Stimulated activated naive CD8-positive, alpha-beta T cell treated with anti-CD3 and anti-CD28 coated beads, Interleukin-15, Interleukin-2, amounts not matched to agents 100 ng/mL and 50 ng/mL, for 24 hours (primary cell): ENCODE data around the gene TUBB2A.
"Not testable (repeated sequence)": the region's sequence is repeated elsewhere in the genome, so short reads cannot be mapped to it uniquely, and the experiment has no call there.

Experiments
- H3K27ac Mint-ChIP-seq: one replicate; pipeline ENCODE4 v1.8.0; 2021; ENCODE audit warnings: mild to moderate bottlenecking, mixed read lengths
- H3K27me3 Mint-ChIP-seq: one replicate; pipeline ENCODE4 v1.8.0; 2021; ENCODE audit warnings: mixed read lengths
- H3K36me3 Mint-ChIP-seq: one replicate; pipeline ENCODE4 v1.8.0; 2021; ENCODE audit warnings: low read depth, mixed read lengths
- H3K4me1 Mint-ChIP-seq: one replicate; pipeline ENCODE4 v1.8.0; 2021; ENCODE audit warnings: low read depth, mixed read lengths
- H3K4me3 Mint-ChIP-seq: one replicate; pipeline ENCODE4 v1.8.0; 2021; ENCODE audit warnings: mild to moderate bottlenecking, mixed read lengths
- H3K9me3 Mint-ChIP-seq: one replicate; pipeline ENCODE4 v1.8.0; 2021; ENCODE audit warnings: mixed read lengths

Gene TUBB2A

DNA sequence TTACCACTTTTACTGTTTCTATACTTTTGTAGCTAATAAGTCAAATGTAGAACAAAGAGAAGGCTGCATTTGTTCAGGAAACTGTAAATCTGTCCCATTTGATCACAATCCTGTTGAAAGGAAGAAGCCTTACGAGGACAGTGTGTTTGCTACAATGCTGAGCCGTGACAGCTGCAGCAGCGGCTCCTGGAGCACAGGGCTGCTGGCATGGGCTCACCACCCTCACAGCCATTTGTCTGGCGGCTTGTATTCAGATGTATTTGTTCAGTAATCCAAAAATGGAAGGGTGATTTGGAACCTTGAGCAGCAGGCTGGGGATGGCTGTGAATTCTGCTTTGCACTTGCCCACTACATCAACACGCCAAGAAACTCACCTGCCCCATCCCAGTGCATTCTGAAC, 5.7 kb downstream of the TUBB2A start:
- Mint-ChIP-seq H3K4me1 (peaks cover under 1% of the 10 kb centered on the region), H3K27me3 (peaks cover 10% of the 10 kb centered on the region), H3K4me3 (no peak overlapping the region), H3K36me3 (peaks cover 9% of the 10 kb centered on the region), H3K9me3 (no peaks in the 10 kb centered on the region), H3K27ac (no peak overlapping the region)

DNA sequence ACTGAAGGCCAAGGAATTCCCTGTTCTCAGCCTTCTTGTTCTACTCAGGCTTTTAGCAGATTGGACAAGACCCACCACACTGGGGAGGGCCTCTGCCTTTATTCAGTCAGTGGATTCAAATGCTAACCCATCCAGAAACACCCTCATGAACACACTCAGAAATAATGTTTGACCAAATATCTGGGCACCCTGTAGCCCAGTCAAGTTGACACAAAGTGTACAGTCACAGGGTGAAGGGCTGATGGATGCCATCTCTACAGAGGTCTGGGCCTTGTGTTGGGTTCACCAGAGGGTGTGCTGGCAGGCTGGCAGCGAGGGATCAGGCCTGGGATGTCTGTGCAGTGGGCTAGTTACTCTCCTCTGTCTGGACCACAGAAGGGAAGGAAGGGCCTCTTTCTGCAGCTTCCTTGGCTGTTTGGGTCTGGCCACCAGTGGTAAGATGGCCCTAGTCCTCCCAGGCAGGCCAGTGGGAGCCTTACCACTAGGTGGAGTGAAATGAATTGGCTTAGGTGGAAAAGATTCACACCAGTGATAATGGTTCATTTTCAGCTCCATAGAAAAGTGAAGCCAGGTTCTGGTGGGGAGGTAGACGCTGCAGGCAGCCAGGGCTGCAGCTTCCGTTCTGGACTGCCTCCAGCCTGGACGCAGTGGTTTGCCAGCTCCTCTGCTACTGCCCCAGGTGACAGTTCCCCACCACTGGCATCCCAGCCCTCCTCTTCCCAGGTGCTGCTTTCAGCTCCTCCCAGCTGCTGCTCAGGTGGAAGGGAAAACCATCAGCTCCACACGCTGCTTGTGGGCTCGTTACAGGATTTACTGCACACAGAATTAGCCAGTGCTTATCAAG, 9.2 kb downstream of the TUBB2A start:
- H3K4me1 Mint-ChIP-seq: no peaks in the 10 kb centered on the region
- H3K27ac Mint-ChIP-seq: no peak overlapping the region
- H3K27me3 Mint-ChIP-seq: no peaks in the 10 kb centered on the region
- H3K9me3 Mint-ChIP-seq: no peaks in the 10 kb centered on the region
- H3K36me3 Mint-ChIP-seq: peaks cover 3% of the 10 kb centered on the region
- H3K4me3 Mint-ChIP-seq: no peak overlapping the region

DNA sequence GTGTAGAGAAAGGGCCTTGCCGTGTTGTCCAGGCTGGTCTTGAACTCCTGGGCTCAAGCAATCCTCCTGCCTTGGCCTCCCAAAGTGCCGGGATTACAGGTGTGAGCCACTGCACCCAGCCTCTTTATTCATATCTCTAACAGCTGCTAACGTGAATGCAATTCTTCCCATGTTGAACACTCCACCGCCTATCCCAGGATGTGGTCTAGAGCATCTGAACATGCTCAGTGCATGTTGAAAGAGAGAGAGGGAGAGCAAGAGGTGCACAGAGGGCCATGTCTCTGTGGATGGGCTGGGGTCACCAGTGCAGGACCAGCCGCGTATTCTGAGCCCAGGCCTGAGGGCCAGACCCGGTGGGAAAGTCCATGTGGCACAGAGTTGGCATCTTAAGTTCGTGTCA, 12.8 kb downstream of the TUBB2A start:
- Mint-ChIP-seq H3K4me1 (no peaks in the 10 kb centered on the region), H3K9me3 (no peaks in the 10 kb centered on the region), H3K36me3 (peaks cover 8% of the 10 kb centered on the region), H3K27me3 (no peaks in the 10 kb centered on the region), H3K27ac (no peak overlapping the region), H3K4me3 (no peak overlapping the region)

DNA sequence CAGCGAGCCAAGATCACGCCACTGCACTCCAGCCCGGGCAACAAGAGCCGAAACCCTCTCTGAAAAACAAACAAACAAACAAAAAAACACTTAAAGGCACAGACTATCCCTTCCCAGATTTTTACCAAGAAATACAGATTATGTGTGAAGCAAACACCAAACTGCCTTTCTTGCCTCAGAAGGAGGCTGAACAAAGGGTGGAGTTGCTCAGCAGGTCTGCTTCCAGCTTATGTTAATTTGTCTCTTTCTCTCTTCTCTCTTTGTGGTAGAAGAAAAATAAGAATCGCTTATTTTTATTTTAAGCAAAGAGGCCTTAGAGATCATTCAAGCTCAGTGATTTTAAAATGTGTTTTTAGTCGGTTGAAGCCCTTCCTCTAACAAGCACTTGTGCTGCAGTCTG, 14.2 kb downstream of the TUBB2A start:
- Mint-ChIP-seq H3K4me3 (no peak overlapping the region), H3K27me3 (no peaks in the 10 kb centered on the region), H3K4me1 (peaks cover 13% of the 10 kb centered on the region), H3K9me3 (no peaks in the 10 kb centered on the region), H3K36me3 (peaks cover 15% of the 10 kb centered on the region), H3K27ac (no peak overlapping the region)

DNA sequence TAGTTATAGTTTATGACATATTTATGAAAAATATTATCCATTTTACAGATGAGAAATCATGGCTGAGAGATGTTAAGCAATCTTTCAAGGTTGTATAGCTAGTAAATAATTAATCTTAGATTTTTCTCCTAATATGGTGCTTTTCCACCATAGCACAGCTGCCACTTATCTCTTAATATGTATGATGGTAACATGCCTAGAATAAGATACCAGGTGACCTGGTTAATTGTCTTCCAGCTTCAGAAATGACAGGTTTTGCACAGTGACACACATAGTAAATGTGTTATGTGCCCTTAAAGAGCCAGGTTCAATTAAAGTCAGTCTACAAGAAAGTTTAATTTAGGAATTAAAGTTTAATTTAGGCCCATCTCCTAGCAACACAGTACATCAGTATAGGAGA, 14.8 kb downstream of the TUBB2A start:
- Mint-ChIP-seq H3K4me3 (no peak overlapping the region), H3K27ac (no peak overlapping the region), H3K4me1 (peaks cover 13% of the 10 kb centered on the region), H3K36me3 (peaks cover 20% of the 10 kb centered on the region), H3K27me3 (no peaks in the 10 kb centered on the region), H3K9me3 (no peaks in the 10 kb centered on the region)

DNA sequence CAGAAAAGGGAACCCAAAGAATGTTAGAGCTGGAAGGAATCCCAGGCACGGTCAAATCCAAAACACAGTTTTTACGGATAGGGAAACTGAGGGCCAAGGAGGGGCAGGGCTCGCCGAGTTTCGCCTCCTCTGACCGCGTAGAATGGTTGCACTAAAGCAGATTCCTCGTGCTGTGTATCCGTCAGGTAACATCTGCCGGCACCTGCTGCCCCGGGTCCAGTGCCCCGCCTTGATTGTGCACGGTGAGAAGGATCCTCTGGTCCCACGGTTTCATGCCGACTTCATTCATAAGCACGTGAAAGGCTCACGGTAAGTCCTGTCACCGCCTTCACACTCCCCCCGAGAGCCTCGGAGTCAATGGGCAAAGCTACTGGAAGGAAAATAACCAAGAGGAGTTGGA, 17.1 kb downstream of the TUBB2A start:
- Mint-ChIP-seq H3K9me3 (no peaks in the 10 kb centered on the region), H3K27me3 (no peaks in the 10 kb centered on the region), H3K4me1 (peaks cover 13% of the 10 kb centered on the region), H3K27ac (no peak overlapping the region), H3K36me3 (peaks cover 22% of the 10 kb centered on the region), H3K4me3 (no peak overlapping the region)

DNA sequence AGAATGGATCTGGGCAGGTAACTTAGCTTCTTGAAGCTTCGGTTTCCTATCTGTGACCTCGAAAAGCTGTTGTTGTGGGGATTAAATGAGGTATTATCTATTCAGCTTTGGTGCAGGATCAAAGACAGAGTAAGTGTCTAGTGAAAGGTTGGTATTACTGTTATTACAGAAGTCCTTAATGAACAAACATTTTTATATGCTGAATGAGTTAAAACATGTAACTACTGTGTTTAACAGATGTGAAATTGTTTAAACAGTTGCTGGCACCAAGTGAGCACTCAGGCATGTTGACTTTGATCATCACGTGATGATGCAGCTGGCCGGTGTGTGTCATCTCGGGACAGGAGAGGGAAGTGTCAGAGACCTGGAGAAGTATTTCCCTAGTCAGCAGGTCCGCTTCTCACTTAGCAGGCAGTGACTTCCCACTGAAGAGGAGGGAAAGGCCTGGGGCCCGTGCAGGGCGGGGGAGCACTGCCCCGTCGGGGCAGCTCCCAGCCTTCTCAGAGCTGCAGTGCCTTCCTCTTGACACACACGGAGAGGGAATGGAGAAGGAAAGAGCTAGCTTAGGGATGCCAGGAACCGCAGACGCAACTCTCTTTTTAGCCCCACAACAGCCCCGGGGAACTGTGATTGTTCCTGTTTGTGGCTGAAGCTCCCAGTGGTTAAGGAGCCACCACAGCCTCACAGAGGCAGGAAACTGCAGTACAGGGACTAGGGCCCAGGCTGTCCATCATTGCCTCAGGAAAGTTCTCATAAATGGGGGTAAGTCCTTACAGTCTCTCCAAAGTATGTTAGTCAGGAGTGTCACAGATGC, 18.0 kb downstream of the TUBB2A start:
- H3K9me3 Mint-ChIP-seq: no peaks in the 10 kb centered on the region
- peaks cover 18% of the 10 kb centered on the region for H3K36me3 Mint-ChIP-seq
- H3K4me3 Mint-ChIP-seq: no peak overlapping the region
- H3K4me1 Mint-ChIP-seq: peaks cover 13% of the 10 kb centered on the region
- H3K27ac Mint-ChIP-seq: no peak overlapping the region
- no peaks in the 10 kb centered on the region for H3K27me3 Mint-ChIP-seq

DNA sequence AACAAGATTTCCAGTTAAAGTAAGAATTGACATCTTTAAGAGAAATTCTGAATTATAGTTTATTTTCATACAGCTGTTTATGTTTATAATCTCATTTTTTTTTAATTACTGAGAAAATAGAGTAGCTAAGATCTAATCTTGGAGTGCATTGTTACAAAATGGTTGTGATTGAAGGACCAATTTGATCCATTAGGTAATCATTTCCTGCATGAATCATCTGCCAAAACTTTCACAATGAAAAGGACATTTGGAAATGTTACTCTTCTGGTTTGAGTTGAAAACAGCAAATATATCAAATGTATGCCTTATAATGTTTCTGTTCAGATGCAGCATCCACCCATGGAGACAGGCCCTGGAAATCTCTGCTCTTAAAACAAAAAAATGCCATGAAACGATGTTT, 19.0 kb downstream of the TUBB2A start:
- no peak overlapping the region for H3K4me3 Mint-ChIP-seq

DNA sequence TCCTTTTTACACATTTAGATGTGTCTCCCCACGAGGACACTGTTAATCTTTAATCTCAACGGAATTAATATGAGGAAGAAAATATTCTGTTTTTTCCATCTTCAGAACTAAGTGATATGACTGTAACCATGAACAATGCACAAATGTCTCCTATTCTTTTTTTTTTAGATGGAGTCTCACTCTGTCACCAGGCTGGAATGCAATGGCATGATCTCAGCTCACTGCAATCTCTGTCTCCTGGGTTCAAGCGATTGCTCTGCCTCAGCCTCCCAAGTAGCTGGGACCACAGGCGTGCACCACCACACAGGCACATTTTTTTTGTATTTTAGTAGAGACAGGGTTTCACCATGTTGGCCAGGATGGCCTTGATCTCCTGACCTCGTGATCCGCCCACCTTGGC, 19.5 kb downstream of the TUBB2A start:
- Mint-ChIP-seq H3K4me1 (peaks cover 13% of the 10 kb centered on the region), H3K36me3 (peaks cover 18% of the 10 kb centered on the region)
- H3K27ac Mint-ChIP-seq, H3K9me3 Mint-ChIP-seq, H3K27me3 Mint-ChIP-seq, H3K4me3 Mint-ChIP-seq: not testable (repeated sequence)

More for the DNA sequence above, 19.0 kb downstream of the TUBB2A start:
- Mint-ChIP-seq H3K9me3 (no peaks in the 10 kb centered on the region), H3K27me3 (no peaks in the 10 kb centered on the region), H3K27ac (no peak overlapping the region), H3K36me3 (peaks cover 18% of the 10 kb centered on the region), H3K4me1 (peaks cover 13% of the 10 kb centered on the region)

DNA sequence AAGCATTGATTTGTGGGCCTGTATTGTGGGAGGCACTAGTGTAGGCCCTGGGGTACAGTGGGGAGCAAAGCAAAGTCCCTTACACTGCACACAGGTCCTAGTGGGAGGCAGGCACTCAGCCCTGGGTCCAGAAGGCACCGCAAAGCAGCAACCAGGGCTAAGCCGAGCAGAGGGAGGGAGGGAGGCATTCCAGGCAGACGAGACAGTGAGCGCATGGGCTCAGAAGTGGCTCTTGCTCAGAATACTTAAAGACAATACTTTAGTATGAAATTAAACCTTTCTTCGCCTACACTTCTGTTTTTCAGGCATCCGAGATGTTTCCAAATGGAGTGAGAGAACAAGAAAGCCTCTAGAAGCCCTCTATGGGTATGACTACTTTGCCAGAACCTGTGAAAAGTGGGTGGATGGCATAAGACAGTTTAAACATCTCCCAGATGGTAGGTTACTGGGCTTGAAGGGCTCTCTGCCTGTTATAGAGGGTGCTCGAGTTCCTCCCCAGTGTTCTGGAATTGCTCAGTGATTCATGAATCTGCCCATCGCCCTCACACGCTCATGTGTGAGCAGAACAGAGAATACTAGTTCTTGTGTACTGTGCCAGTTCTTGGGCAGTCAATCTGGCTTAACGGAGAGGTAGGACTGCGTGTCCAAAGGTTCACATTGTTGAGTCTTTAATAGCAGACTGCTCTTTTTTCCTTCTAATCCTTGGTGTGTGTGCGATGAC, 20.1 kb downstream of the TUBB2A start:
- Mint-ChIP-seq H3K4me3 (no peak overlapping the region), H3K4me1 (peaks cover 13% of the 10 kb centered on the region), H3K27me3 (no peaks in the 10 kb centered on the region), H3K27ac (no peak overlapping the region), H3K9me3 (no peaks in the 10 kb centered on the region), H3K36me3 (peaks cover 18% of the 10 kb centered on the region)

DNA sequence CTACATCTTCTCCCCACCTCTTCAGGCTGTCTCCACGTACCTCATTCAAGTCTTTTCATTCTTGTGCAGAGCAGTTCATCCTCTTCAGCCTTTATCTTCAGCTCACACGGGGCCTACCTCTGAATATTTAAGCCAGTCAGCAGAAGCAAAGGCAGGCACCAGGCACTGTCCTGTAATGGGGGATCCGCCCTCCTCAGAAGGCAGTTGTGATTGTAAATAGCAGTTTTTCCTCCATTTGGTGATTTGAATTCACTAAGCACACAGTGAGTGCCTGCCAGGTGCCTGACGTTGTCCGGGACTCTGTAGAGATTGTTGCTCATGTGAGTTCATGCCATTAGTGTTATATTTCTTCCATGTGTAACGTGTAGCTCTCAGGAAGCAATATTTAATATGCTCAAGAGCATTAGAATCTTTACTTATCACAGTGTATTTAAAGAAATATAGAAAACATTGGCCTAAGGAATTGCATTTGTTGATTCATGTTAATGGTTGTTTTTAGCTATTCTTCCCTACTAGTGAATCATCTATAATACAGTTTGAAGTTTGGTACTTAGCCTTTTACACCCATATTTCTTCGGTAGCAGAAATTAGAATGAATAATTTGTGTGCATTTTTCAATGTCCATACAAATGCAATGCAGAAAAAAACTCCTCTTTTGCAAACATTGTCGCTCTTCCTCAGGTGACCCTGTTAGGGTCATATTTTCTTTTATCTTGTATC, 20.9 kb downstream of the TUBB2A start:
- H3K27ac Mint-ChIP-seq: no peak overlapping the region
- H3K4me3 Mint-ChIP-seq: no peak overlapping the region
- no peaks in the 10 kb centered on the region for H3K9me3 Mint-ChIP-seq
- peaks cover 18% of the 10 kb centered on the region for H3K36me3 Mint-ChIP-seq
- peaks cover 13% of the 10 kb centered on the region for H3K4me1 Mint-ChIP-seq
- H3K27me3 Mint-ChIP-seq: no peaks in the 10 kb centered on the region

DNA sequence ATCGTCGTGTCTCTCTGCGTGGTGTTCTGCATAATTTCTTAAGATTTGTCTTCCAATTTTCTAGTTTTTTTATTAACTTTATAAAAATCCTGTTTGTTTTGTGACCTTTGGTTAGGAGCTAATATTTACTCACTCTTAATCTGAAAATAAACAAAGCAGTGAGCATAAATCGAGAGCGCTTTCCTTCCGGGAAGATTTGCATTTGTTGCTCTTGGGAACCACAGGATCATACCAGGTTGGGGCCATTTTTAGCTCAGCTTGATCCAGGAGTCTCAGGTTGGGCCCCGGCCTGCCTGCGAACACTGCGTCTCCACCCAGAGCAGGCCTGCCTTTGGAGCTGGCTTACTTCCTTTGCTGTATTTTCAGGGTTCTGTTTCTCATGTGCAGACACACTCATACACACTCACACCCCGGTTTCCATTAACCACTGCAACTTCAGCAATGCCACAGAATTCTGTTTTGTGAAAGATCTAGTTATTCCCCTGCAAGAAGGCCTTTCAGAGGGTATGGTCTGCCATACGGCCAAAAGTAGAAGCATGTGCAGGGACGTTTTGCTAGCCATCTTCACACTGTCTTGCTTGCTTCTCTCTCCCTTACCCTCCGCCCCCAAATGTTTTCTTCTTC, 21.6 kb downstream of the TUBB2A start:
- H3K27ac Mint-ChIP-seq: no peak overlapping the region
- peaks cover 14% of the 10 kb centered on the region for H3K36me3 Mint-ChIP-seq

DNA sequence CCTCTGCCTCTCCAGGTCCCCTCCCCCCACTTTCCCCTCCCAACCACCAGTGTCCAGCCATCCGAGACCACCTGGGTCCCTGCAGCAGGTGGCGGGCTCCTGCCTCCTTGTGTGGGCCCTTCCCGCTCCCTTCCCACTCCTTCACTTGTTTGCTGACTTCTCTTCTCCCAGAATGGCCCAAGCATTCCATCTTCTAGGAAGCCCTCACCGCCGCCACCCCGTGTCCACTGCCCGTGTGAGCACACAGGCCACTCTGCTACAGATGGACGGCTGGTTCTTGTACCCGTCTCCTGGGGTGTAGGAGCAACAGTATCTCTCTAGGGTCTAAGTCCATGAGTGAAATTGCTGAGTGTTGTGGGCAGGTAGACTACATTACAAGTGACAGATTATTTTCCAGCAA, 23.8 kb downstream of the TUBB2A start:
- no peak overlapping the region for H3K27ac Mint-ChIP-seq
- H3K9me3 Mint-ChIP-seq: no peaks in the 10 kb centered on the region
- H3K4me1 Mint-ChIP-seq: peaks cover 3% of the 10 kb centered on the region
- peaks cover 9% of the 10 kb centered on the region for H3K36me3 Mint-ChIP-seq
- no peak overlapping the region for H3K4me3 Mint-ChIP-seq
- no peaks in the 10 kb centered on the region for H3K27me3 Mint-ChIP-seq

More for the DNA sequence above, 21.6 kb downstream of the TUBB2A start:
- Mint-ChIP-seq H3K9me3 (no peaks in the 10 kb centered on the region), H3K27me3 (no peaks in the 10 kb centered on the region), H3K4me1 (peaks cover 13% of the 10 kb centered on the region), H3K4me3 (no peak overlapping the region)

DNA sequence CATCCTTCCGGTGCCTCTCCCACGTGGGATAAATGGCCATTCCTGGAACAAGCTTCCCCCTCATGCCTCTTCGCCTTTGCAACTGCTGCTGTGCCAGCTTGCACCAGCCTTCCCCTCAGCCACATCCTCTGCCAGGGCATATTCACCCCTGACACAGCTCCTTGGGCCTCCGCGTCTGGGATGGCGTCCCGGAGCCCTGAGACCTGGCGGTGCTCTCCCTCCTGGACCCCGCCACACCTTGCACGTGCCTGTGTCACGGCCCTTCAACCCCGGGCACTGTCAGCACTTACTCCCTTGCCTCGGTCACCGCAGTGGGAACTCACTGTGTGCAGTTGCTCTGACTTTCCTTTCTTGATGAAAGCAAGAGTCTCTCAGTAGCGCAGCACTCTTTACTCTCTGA, 25.6 kb downstream of the TUBB2A start:
- no peak overlapping the region for H3K27ac Mint-ChIP-seq
- no peak overlapping the region for H3K4me3 Mint-ChIP-seq
- H3K9me3 Mint-ChIP-seq: no peaks in the 10 kb centered on the region
- H3K4me1 Mint-ChIP-seq: no peaks in the 10 kb centered on the region
- H3K36me3 Mint-ChIP-seq: no peaks in the 10 kb centered on the region
- no peaks in the 10 kb centered on the region for H3K27me3 Mint-ChIP-seq
